Activated naive CD8-positive, alpha-beta T cell treated with anti-CD3 and anti-CD28 coated beads, Interleukin-2, amount 10 ng/mL, durations not matched to agents 7 days and 5 days (primary cell): ENCODE results near the gene TMEM132D. TPM values are rescaled to one million over a fixed set of nuclear protein-coding genes. Genes with fewer than 3 reads are reported as not detected.

Experiments
- ATAC-seq: fragments of 150-1000 bp; cut with Tn5 transposase; one replicate; pipeline ENCODE4 v1.10.0; 2021; ENCODE audit warnings: low read depth, moderate library complexity
- POLR2A ChIA-PET: fragments of 350-600 bp; sonication (Branson Sonifier 250); formaldehyde crosslinking; loops from one replicate; lab custom pipeline; 2021; ENCODE audit warnings: antibody characterized with exemption; lab: Charles Lee
- DNase-seq: peaks from one replicate; pipeline ENCODE4 v3.0.0; 2021
- H3K27ac Mint-ChIP-seq: one replicate; pipeline ENCODE4 v1.8.0; 2022; ENCODE audit warnings: mild to moderate bottlenecking, mixed read lengths
- H3K27me3 Mint-ChIP-seq: one replicate; pipeline ENCODE4 v1.8.0; 2022; ENCODE audit warnings: mild to moderate bottlenecking, moderate library complexity, mixed read lengths
- H3K36me3 Mint-ChIP-seq: one replicate; pipeline ENCODE4 v1.8.0; 2021; ENCODE audit warnings: mild to moderate bottlenecking, mixed read lengths
- H3K4me1 Mint-ChIP-seq: one replicate; pipeline ENCODE4 v1.8.0; 2021; ENCODE audit warnings: mixed read lengths
- H3K4me3 Mint-ChIP-seq: one replicate; pipeline ENCODE4 v1.8.0; 2022; ENCODE audit warnings: mild to moderate bottlenecking, moderate library complexity, mixed read lengths
- H3K9me3 Mint-ChIP-seq: one replicate; pipeline ENCODE4 v1.8.0; 2021; ENCODE audit warnings: mixed read lengths
- total RNA-seq, 2 experiments: library from RNA; stranded (reverse); gene quantifications; one replicate each; pipeline ENCODE4 v1.2.3, GENCODE V29; 2021

The TMEM132D gene
- total RNA-seq, 2 experiments from 2014 or later = not detected

DNA sequence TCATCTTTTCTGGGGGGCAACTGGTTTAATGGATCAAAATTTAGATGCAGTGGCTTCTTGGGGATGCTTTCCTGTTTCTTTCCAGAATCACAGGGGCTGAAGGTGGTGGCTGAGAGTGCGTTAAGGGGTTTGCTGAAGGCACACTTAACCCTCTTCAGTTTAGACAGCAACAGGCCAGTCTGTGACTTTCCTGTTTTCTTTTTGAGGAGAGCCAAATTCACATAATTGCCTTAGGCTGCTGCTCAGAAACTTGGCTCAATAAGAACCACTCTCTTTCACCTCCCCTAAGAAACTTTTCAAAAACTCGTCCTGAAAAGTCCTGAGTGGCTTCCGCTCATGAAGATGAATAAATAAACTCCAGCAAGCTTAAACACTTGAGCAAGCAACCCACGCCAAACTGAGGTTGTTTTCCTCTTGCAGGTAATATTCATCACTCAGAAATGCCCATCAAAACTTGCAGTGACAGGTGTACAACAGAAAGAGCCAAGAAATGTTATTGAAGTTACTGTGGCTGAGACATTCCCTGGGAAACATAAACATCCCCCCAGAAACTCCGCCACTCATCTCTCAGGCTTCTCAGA lies 510.4 kb downstream of the TMEM132D start:
- H3K36me3 Mint-ChIP-seq = no peaks in the 10 kb centered on the region
- H3K9me3 Mint-ChIP-seq = peaks cover 2% of the 10 kb centered on the region
- no peaks in the 10 kb centered on the region for H3K4me1 Mint-ChIP-seq
- POLR2A ChIA-PET = no interaction called here
- no peaks in the 10 kb centered on the region for H3K27me3 Mint-ChIP-seq
- ATAC-seq (no peak), DNase-seq (no peak)
- no peak overlapping the region for H3K27ac Mint-ChIP-seq
- no peak overlapping the region for H3K4me3 Mint-ChIP-seq

DNA sequence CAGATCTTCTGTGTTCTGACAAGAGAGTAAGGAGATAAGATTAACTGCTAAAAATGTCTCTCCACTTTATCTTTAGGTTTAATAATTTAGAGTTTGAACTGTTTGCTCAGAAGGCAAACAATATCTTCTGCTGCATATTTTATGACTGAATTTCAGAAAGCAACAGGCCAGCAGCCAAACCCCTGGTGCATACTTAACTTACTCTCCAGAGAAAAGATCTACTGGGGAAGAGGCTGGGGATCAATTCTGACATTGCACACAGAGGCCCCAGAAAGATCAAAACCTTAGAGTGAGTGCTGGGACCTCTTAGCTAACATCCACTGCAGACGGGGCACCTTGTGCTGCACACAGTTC lies 518.2 kb downstream of the TMEM132D start:
- POLR2A ChIA-PET = no interaction called here
- ATAC-seq (no peak), DNase-seq (no peak)
- H3K27me3 Mint-ChIP-seq = no peaks in the 10 kb centered on the region
- no peak overlapping the region for H3K4me3 Mint-ChIP-seq
- H3K27ac Mint-ChIP-seq = no peak overlapping the region
- no peaks in the 10 kb centered on the region for H3K36me3 Mint-ChIP-seq
- H3K9me3 Mint-ChIP-seq = no peaks in the 10 kb centered on the region
- H3K4me1 Mint-ChIP-seq = no peaks in the 10 kb centered on the region

DNA sequence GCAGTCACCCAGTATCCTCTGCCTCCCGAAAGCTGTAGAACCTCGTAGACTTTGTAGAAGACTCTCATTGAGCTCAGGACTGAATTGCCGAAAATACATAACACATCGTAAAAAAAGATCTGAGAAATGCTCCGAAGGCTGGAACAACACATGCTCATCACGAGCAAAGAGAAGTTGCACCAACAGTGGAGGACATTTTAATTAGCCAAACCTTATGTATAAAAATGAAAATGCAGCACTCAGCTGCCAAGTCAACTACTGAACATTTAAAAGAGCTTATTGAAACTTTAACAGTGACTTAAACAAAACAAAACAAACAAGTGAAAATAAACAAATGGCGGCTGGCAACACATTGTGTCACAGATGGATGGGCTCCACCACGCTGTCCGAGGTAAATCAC lies 519.9 kb downstream of the TMEM132D start:
- DNase-seq (no peak), ATAC-seq (no peak)
- no peak overlapping the region for H3K4me3 Mint-ChIP-seq
- H3K36me3 Mint-ChIP-seq = no peaks in the 10 kb centered on the region
- H3K27ac Mint-ChIP-seq = no peak overlapping the region
- no peaks in the 10 kb centered on the region for H3K4me1 Mint-ChIP-seq
- H3K27me3 Mint-ChIP-seq = no peaks in the 10 kb centered on the region
- no peaks in the 10 kb centered on the region for H3K9me3 Mint-ChIP-seq
- POLR2A ChIA-PET = no interaction called here

DNA sequence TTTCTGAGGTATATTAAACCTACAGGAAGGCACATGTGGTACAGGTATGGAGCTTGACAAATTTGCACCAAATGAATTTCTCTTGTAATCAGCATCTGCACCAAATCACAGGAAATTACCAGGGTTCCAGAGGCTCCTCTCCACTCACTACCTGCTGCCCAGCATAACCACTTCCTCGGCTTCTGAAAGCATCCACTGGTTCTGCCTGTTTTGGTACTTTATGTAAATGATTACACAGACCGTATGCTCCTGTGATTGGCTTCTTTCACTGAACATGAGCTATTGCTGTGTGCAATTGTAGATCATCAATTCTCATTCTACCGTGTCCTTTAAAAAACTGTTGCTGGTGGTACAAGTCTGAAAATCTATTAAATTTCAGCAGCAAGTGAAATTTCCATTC lies 522.1 kb downstream of the TMEM132D start:
- no peak overlapping the region for H3K27ac Mint-ChIP-seq
- no peaks in the 10 kb centered on the region for H3K4me1 Mint-ChIP-seq
- ATAC-seq (no peak), DNase-seq (no peak)
- H3K4me3 Mint-ChIP-seq = no peak overlapping the region
- no peaks in the 10 kb centered on the region for H3K27me3 Mint-ChIP-seq
- no peaks in the 10 kb centered on the region for H3K36me3 Mint-ChIP-seq
- H3K9me3 Mint-ChIP-seq = no peaks in the 10 kb centered on the region
- POLR2A ChIA-PET = no interaction called here

DNA sequence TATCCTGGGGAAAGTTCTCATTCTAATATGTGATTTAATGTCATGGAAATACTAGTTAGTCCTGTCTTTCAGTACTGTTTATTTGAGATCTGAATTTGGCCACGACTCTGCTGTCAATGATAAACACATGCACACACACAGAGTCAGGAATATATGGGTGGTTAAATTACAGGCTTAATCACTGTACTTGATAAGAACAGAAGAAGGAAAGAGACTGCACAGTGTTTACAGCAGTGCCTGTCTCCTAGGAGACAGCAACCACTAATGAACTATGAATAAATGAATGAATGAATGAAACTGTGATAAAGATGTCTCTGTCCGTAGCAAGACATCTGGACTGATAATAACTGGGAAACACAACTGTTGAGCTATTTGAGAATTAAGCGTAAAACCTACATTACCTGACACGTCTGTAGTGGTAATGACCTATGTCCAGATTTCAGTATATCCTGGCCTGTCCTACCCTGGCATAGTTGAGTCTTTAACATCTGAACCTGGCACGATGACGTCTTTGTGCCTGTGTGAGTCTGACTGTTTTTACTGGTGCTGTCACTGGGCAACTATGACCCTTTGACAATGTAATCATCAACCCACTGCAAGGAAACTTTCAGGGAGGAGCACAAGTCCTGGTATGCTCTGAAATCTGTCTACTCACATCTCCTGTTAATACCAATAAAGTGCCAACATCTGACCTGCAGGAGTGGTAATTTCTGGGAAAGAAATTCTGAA lies 524.6 kb downstream of the TMEM132D start:
- no peak for DNase-seq
- Mint-ChIP-seq H3K36me3 (no peaks in the 10 kb centered on the region), H3K9me3 (peaks cover under 1% of the 10 kb centered on the region), H3K27ac (no peak overlapping the region), H3K4me1 (no peaks in the 10 kb centered on the region), H3K27me3 (no peaks in the 10 kb centered on the region), H3K4me3 (no peak overlapping the region)
- POLR2A ChIA-PET = no interaction called here
- ATAC-seq = no peak

DNA sequence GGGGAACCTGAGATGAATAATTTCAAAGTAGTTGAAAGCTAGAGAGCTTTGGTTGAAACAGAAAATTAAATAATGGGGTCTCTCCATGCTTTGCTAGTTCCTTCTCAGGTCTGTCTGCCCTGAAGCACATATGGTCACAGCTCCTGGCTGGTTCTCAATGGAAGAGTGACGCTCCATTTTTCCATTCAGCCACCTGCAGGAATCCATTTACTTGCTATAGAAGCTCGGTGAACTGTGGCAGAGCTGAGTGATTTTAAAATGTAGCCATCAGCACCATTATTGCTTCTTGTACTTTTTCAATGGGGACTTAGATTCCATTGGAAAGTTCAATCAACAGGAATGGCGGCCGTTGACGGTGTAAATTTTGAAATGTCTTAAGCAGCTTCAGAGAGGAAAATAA lies 525.3 kb downstream of the TMEM132D start:
- no peak overlapping the region for H3K4me3 Mint-ChIP-seq

DNA sequence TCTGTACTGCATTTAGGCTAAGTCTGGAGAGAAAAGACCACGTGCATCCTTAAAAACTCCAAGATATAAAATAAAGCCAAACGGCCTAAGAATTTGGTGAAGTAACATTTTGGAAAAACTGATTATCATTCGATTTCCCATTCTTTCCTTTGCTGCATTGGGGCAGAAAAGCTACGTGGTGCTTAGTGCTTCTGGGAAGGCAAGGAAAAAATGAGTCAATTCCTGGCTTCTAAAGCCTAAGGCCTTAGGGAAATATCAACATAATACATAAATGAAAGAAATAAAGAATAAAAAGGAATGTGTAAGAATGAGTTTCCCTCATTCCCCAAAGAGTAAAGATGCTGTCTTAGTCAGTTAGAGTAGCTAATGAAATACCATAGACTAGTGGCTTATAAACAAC lies 530.1 kb downstream of the TMEM132D start:
- H3K27ac Mint-ChIP-seq = no peak overlapping the region
- peaks cover 6% of the 10 kb centered on the region for H3K9me3 Mint-ChIP-seq
- H3K36me3 Mint-ChIP-seq = no peaks in the 10 kb centered on the region
- no peaks in the 10 kb centered on the region for H3K4me1 Mint-ChIP-seq
- no peaks in the 10 kb centered on the region for H3K27me3 Mint-ChIP-seq
- POLR2A ChIA-PET = no interaction called here
- no peak overlapping the region for H3K4me3 Mint-ChIP-seq
- DNase-seq = no peak
- no peak for ATAC-seq

More for the DNA sequence above, 525.3 kb downstream of the TMEM132D start:
- DNase-seq (no peak), ATAC-seq (no peak)
- Mint-ChIP-seq H3K36me3 (no peaks in the 10 kb centered on the region), H3K4me1 (no peaks in the 10 kb centered on the region), H3K27ac (no peak overlapping the region), H3K9me3 (peaks cover 3% of the 10 kb centered on the region), H3K27me3 (no peaks in the 10 kb centered on the region)
- POLR2A ChIA-PET = no interaction called here

DNA sequence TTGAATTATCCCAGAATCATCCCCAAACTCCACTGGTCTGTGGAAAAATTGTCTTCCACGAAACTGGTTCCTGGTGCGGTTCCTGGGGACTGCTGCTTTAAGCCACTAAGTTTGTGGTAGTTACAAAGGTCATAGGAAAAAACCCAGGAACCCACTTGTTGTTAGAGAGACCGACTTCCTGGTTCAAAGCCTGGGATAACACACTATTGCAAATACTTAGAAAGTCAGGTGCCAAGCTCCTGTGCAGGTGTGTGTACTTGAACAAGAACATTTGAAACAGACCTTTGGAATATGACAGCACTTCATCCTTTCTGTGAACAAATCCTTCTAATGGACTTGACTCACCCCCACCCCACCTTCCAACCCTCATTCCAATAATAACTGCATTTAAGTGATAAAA lies 530.9 kb downstream of the TMEM132D start:
- Mint-ChIP-seq H3K27me3 (no peaks in the 10 kb centered on the region), H3K27ac (no peak overlapping the region)

DNA sequence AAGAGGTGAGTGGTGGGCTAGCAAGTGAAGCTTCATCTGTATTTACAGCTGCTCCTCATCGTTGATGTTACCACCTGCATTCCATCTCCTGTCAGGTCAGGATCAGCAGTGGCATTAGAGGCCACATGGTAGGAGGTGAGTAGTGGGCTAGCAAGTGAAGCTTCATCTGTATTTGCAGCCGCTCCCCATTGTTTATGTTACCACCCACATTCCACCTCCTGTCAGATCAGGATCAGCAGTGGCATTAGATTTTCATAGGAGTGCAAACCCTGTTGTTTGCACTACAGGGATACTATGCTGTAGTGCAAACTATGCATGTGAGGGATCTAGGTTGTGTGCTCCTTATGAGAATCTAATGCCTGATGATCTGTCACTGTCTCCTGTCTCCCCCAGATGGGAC lies 531.5 kb downstream of the TMEM132D start:
- POLR2A ChIA-PET = no interaction called here
- Mint-ChIP-seq H3K4me3 (no peak overlapping the region), H3K27me3 (no peaks in the 10 kb centered on the region), H3K9me3 (peaks cover 8% of the 10 kb centered on the region), H3K36me3 (no peaks in the 10 kb centered on the region), H3K27ac (no peak overlapping the region), H3K4me1 (no peaks in the 10 kb centered on the region)
- ATAC-seq = no peak
- DNase-seq = no peak

More for the DNA sequence above, 530.9 kb downstream of the TMEM132D start:
- ATAC-seq (no peak), DNase-seq (no peak)
- no peaks in the 10 kb centered on the region for H3K36me3 Mint-ChIP-seq
- H3K4me3 Mint-ChIP-seq = no peak overlapping the region
- peaks cover 8% of the 10 kb centered on the region for H3K9me3 Mint-ChIP-seq
- POLR2A ChIA-PET = no interaction called here
- no peaks in the 10 kb centered on the region for H3K4me1 Mint-ChIP-seq

DNA sequence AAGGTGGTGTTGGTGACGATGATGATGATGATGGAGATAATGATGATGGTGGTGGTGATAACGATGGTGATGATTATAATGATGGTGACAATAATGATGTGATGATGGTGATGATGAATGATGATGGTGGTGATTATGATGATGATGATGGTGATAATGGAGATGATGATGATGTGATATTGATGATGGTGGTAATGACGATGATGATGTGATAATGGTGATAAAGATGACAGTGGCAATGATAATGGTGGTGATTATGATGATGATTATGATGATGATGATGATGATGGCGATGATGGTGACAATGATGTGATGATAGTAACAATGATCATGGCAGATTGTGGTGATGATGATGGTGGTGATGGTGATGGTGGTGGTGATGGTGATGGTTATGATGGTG lies 532.6 kb downstream of the TMEM132D start:
- DNase-seq = no peak
- Mint-ChIP-seq H3K27me3 (no peaks in the 10 kb centered on the region), H3K36me3 (no peaks in the 10 kb centered on the region), H3K9me3 (peaks cover 14% of the 10 kb centered on the region), H3K27ac (no peak overlapping the region), H3K4me1 (no peaks in the 10 kb centered on the region), H3K4me3 (no peak overlapping the region)
- ATAC-seq = no peak
- POLR2A ChIA-PET = no interaction called here

DNA sequence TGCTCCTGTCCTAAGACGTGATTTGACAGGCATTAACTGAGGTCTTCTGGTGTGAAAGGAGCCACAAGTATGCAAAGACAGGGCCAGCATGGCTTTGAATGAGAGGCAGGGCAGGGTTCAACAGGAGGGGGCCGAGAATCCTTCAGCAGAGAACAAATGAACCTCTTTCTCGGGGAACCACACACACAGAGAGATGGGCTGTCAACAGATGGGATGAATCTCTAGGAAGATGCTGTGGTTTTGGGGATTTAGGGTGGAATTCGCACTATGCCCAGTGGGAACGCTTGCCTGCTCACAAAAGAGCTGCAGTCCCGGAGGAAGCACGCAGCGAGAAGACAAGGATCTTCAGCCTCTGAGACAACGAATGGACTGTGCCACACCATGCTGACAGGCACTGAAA lies 537.2 kb downstream of the TMEM132D start:
- DNase-seq = no peak
- no peaks in the 10 kb centered on the region for H3K4me1 Mint-ChIP-seq
- POLR2A ChIA-PET = no interaction called here
- no peaks in the 10 kb centered on the region for H3K36me3 Mint-ChIP-seq
- H3K4me3 Mint-ChIP-seq = no peak overlapping the region
- H3K27ac Mint-ChIP-seq = no peak overlapping the region
- ATAC-seq = no peak
- peaks cover 11% of the 10 kb centered on the region for H3K9me3 Mint-ChIP-seq
- no peaks in the 10 kb centered on the region for H3K27me3 Mint-ChIP-seq

DNA sequence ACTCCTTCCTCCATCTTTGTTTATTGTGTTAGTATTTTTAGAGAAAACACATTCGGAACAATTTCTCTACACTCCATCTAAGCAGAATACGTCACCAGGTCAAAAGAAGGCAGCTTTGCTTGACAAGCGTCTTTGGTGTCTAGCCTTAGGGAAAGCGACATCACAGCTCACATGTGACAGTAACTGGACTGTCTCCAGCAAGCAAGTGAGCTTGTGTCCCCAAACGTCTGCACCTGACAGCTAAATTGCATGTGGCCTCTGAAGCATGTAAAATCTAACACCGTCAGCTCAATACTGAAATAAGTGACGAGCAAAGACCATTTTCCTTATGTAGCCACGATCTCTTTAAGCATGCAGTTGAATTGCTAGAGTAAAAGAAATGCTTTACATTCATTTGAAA lies 540.8 kb downstream of the TMEM132D start:
- Mint-ChIP-seq H3K27me3 (no peaks in the 10 kb centered on the region), H3K27ac (no peak overlapping the region), H3K9me3 (peaks cover 7% of the 10 kb centered on the region), H3K4me1 (no peaks in the 10 kb centered on the region), H3K4me3 (no peak overlapping the region), H3K36me3 (no peaks in the 10 kb centered on the region)
- POLR2A ChIA-PET = no interaction called here
- DNase-seq = no peak
- no peak for ATAC-seq

DNA sequence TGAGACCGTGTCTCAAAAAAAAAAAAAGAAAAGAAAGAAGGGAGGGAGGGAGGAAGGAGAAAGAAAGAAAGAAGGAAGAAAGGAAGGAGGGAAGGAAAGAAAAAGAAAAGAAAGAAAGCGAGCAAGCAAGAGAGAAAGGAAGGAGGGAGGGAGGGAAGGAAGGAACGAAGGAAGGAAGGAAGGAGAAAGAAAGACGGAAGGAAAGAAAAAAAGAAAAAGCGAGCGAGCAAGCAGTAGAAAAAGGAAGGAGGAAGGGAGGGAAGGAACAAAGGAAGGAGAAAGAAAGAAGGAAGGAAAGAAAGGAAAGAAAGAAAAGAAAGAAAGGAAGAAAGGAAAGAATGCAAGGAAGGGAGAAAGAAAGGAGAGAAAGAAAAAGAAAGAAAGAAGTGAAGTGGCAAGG lies 546.6 kb downstream of the TMEM132D start:
- H3K4me3 Mint-ChIP-seq = no peak overlapping the region
- ATAC-seq = no peak
- no peak overlapping the region for H3K27ac Mint-ChIP-seq
- H3K36me3 Mint-ChIP-seq = no peaks in the 10 kb centered on the region
- H3K4me1 Mint-ChIP-seq = no peaks in the 10 kb centered on the region
- no peak for DNase-seq
- H3K27me3 Mint-ChIP-seq = no peaks in the 10 kb centered on the region
- H3K9me3 Mint-ChIP-seq = peaks cover 2% of the 10 kb centered on the region
- POLR2A ChIA-PET = no interaction called here

DNA sequence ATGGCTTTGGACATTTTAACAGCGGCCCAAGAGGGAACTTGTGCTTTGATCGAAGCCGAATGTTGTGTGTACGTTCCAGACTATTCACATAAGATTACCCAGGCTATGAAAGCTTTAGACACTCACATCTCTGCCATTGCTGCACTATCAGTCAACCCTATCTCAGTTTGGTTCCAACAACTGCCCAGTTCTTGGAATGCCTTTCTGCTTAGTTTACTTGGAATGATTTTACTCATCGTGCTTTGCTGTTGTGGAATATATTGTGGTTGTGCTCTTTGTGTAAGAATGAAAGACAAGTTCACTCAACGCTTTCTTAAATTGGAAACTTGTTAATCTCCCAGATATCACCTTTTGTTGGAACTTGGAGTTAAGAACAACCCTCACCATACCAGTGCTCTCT lies 552.3 kb downstream of the TMEM132D start:
- Mint-ChIP-seq H3K4me1 (no peaks in the 10 kb centered on the region), H3K27me3 (no peaks in the 10 kb centered on the region), H3K27ac (no peak overlapping the region), H3K4me3 (no peak overlapping the region), H3K9me3 (peaks cover 6% of the 10 kb centered on the region), H3K36me3 (no peaks in the 10 kb centered on the region)
- POLR2A ChIA-PET = no interaction called here
- ATAC-seq = no peak
- DNase-seq = no peak
